DMS53 treated with DMSO at 0.1 percent for 48 hours (cell line): Measurements from ENCODE around the gene CHMP2B.
"Not testable (repeated sequence)": the region's sequence is repeated elsewhere in the genome, so short reads cannot be mapped to it uniquely, and the experiment has no call there.

Experiments used
- DNase-seq: peaks from one replicate; lab custom pipeline; 2025; ENCODE audit not compliant: unreplicated experiment; lab: John Stamatoyannopoulos, UW

CHMP2B gene

DNA sequence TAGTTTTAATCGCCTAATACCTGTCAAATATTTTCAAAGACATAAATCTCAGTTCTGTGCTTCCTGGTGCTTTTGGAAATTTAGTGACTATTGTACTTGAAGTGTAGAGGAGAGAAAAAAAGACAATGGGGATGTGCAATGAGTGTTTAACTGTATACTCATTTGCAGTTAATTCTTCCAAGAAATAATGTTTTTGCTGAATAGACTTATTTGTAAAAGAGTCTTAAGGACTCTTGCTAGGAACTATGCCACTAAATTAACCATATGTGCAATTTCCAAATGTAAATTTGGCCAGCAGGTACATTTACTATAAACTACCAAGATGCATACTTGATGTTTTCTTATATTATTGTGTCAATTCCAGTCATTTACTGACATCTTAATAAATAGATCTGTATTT, 2.0 kb downstream of the CHMP2B start:
- DNase-seq: no peak

- no peak for DNase-seq
Measured at GRCh38 chr3:87233805-87234204, 6.7 kb downstream of the CHMP2B start.

DNA sequence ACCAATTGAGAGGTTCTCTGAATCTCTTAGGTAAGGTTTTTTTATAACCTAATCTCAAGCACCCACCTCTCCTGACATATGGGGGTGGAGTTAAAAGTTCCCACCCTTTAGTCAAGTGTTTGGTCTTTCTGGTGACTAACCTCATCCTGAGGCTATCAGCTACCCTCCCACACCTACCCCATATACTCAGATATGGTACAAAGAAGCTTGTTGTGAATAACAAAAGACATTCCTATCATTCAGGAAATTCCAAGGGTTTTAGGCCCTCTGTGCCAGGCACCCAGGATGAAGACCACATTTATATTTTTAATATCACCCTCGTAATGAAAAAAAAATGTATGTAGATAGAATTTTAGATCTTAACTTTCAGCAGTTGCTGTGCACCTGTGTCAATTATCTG, 9.0 kb downstream of the CHMP2B start:
- no peak for DNase-seq

GRCh38 chr3:87246662-87247429, 19.7 kb downstream of the CHMP2B start:
- DNase-seq: no peak

GRCh38 chr3:87247430-87247773, 20.3 kb downstream of the CHMP2B start:
- DNase-seq: no peak

DNA sequence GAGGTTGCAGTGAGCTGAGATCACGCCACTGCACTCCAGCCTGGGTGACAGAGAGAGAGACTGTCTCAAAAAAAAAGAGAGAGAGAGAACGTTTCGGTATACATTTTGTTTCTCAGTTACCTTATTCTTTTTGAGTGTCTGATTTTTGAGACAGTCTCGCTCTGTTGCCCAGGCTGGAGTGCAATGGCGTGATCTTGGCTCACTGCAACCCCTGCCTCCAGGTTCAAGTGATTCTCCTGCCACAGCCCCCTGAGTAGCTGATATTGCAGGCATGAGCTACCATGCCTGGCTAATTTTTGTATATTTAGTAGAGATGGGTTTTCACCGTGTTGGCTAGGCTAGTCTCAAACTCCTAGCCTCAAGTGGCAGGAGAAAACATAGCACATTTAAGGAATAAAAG, 21.1 kb downstream of the CHMP2B start:
- not testable (repeated sequence) for DNase-seq

DNA sequence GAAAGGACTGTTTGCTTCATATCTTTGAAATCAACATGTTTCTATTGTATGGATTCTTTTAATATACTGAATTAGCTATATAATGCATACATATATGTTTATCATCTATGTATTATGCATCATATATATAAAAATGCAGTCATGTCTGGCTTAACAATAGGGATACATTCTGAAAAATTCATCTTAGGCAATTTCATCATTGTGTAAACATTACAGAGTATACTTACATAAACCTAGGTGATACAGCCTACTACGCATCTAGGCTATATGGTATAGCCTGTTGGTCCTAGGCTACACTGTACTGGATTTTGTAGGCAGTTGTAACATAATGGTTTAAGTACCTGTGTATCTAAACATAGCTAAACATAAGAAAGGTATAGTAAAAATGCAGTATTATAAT, 21.7 kb downstream of the CHMP2B start:
- no peak for DNase-seq

DNA sequence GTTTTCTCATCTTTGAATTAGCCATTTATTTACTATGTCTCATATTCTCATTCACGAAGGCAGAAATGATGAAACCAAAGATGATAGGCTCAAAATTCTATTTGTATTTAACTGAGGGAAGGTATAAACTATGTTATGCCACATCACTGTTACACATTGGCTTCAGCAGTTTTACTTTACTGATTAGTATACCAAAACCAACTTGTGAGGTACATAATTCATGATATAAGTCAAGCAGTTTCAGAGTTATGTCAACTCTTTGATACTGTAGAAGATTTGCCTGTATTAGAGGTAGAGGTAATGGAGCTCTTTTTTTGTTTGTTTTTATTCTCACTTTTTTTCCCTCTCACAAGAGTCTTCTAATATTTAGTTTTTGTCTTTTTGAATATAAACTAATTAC, 22.9 kb downstream of the CHMP2B start:
- no peak for DNase-seq

DNA sequence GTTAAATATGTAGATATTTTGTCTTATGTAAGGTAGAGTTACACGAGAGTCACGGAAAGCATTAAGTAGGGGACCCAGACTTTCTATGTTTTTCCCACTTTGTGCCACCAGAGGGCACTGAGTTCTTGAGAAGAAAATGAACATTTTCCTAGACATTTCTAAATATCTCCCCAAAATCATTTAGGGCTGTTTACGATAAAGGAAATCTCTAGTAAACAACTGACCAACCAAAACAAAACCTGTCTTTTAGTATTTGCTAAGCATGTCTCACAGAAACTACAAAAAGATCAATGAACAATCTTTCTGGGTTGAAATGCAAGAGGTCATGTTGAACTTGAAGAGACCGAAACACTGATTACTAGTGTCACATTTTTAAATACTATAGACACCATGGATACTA, 33.2 kb downstream of the CHMP2B start:
- DNase-seq: no peak

- DNase-seq: no peak
Measured at GRCh38 chr3:87261925-87262324, 34.8 kb downstream of the CHMP2B start.

- DNase-seq: no peak
Measured at GRCh38 chr3:87267953-87268645, 41.0 kb downstream of the CHMP2B start.

DNA sequence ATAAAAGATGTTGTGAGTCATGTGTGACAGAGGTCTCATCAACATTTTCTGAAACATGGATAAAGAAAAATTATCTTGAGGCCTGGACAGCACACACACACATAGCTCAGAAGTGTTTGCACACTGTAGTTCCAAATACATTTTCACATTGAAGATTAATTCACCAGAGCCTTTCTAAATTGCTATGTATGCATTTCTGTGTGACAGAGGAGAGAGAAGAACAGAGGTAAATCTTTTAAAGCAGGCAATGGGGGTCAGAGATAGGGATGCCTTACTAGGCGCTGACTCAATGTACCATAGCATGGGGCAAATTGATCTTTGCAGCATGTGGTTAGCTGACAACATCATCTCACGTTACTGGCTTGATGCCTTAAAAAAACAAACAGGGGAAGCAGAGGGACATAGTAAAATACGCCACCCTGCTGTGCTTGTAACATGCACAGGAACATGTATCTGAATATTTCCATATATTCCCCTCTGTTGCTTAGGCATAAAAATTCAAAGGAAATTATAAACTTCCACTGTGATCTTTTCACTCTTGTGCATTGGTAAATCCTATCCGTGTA, 41.6 kb downstream of the CHMP2B start:
- no peak for DNase-seq

- no peak for DNase-seq
Measured at GRCh38 chr3:87269723-87270122, 42.6 kb downstream of the CHMP2B start.

DNA sequence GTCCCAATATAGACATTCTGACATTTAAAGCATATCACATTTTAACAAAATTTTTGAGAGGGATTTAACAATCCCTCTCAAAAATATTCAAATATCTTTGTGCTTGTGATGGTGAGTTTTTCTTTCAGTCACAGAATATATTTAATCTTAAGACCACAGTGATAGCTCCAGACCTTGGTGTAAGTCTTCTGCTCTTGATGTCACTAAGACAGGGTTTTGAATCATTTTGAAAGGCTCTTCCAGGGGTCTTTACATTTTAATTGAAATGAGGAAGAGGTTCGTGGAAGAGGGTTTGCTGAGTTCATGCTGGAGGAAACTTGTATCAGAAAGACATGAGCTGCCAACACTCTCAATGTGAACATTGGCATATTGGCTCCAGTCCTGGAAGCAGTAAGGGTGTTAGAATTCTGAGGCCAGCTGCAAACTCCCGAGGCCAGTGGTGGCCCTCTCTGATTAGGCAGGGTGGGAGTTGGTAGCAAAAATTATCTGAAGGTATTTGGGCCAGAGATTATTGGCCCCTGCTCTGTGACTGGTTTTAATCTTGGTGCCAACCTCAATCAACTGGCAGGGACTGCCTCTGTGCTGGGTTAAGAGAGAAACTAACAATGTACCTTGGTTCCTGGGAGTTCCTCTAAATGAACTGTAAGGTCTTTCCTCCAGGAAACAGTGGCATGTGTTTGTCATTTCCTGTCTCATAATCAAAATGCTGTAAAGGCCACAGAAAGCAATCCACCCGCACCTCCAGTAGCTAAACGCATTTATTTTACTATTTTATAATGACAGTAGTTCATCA, 44.0 kb downstream of the CHMP2B start:
- no peak for DNase-seq

- no peak for DNase-seq
Measured at GRCh38 chr3:87272718-87273341, 45.7 kb downstream of the CHMP2B start.

DNA sequence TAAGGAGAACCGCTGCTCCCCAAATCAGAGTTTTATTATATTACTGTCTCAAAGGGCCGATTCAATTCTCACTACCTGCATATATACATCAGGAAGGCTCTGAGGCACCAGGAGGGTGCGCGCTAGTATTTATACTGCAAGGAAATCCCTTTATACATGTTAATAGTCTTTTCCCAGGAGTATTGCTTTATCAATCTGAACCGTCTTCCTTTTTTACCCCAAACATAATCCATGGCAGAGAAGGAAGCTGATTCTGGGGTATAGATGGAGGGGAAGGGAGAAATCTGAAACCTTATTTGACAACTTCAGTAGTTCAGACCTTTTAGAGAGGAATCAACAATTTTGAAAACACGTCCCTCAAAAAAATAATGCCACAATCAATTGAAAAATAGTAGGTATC, 49.4 kb downstream of the CHMP2B start, which contains the start of gene POU1F1:
Gene POU1F1, minus strand, starts transcription at position 101 of the 400 bp plus-strand sequence. CDS start 122 bp downstream, outside the sequence.
- DNase-seq: no peak

- DNase-seq: no peak
Measured at GRCh38 chr3:87287011-87287410, 59.9 kb downstream of the CHMP2B start.

- DNase-seq: no peak
Measured at GRCh38 chr3:87288446-87288845, 61.3 kb downstream of the CHMP2B start.

DNA sequence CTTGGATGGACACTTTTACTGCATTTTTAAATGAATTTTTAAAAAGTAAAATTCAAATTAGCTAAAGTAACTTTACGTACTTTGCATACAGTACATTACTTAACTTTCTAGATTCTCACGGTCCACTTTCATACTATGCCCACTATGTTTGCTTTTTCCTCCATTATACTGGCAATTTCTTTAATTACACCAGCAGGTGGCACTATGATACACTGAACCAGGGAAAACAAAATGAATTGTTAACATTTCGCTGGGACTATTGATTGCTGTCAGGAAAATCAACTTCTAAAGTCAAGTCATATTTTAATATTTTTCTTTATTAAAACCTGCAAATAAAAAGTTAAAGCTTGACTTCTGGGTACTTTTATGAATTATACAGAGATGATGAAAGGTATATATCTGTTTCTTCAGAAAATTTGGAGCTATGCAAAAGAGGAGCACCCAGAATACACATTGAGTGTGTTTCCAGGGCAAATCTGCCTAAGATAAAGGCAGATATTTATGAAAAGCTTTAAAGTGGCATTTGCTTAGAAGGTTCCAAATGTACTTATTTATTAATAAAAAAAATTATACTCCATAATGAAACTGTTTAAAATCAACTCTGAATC, 71.1 kb downstream of the CHMP2B start:
- DNase-seq: peak; percentile 33

DNA sequence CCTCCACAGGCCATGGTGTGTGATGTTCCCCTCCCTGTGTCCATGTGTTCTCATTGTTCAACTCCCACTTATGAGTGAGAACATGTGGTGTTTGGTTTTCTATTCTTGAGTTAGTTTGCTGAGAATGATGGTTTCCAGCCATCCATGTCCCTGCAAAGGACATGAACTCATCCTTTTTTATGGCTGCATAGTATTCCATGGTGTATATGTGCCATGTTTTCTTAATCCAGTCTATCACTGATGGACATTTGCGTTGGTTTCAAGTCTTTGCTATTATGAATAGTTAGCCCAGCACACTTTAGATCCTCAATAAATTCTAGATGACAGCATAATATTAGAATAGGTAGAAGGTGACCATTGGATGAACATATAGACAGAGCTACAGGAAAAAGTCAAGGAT, 77.9 kb downstream of the CHMP2B start:
- not testable (repeated sequence) for DNase-seq
